WI38 (cell line): Measurements from ENCODE around the gene EHD2.
"Not testable (repeated sequence)": the region's sequence is repeated elsewhere in the genome, so short reads cannot be mapped to it uniquely, and the experiment has no call there.

Source experiments
- H3K4me3 ChIP-seq: 2 replicates; pipeline ENCODE4 v1.5.1; 2011; ENCODE audit warnings: low read depth, mild to moderate bottlenecking, control low read depth, low read length
- CTCF ChIP-seq: IDR thresholded peaks from 2 replicates; pipeline ENCODE4 v1.5.1; 2012; ENCODE audit warnings: low read depth, mild to moderate bottlenecking, control low read depth, low read length

EHD2 gene

DNA sequence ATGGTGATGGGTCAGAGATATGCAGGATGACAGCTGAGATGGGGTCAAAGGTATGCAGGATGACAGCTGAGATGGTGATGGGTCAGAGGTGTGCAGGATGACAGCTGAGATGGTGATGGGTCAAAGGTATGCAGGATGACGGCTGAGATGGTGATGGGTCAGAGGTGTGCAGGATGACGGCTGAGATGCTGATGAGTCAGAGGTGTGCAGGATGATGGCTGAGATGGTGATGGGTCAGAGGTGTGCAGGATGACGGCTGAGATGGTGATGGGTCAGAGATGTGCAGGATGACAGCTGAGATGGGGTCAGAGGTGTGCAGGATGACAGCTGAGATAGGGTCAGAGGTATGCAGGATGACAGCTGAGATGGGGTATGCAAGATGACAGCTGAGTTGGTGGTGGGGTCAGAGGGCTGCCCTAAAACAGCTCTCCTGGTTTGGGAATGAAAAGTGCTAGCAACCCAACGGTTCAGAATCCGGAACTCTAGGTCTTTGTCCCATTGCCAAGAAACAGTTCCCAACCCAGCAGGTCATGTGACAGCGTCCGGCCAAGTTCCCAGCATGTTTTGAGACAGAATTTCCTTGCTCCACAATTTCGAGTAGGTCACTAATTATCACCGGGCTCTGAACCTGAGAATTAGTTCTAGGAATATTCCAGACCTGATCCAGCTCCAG lies 68.5 kb downstream of the EHD2 start:
- H3K4me3 ChIP-seq: no peak overlapping the region
- TF ChIP-seq CTCF: no peak

DNA sequence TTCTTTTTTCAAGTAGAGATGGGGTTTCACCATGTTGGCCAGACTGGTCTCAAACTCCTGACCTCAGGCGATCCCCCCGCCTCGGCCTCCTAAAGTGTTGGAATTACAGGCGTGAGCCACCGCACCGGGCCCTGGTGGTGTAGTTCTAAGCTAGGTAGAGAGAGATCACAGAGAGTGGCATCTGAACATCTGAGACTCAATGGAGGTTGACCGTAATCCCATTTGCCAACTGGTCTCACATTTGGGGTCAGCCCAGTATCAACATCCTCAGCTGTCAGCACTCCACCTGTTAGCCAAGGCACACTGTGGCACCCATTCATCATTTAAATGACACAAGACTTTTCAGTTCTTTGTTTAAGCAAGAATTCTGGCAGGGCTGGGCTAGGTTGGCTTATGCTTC lies 73.3 kb downstream of the EHD2 start:
- TF ChIP-seq CTCF: no peak
- H3K4me3 ChIP-seq: no peak overlapping the region

GRCh38 chr19:47787307-47787706 lies 74.1 kb downstream of the EHD2 start:
- not testable (repeated sequence) for H3K4me3 ChIP-seq

DNA sequence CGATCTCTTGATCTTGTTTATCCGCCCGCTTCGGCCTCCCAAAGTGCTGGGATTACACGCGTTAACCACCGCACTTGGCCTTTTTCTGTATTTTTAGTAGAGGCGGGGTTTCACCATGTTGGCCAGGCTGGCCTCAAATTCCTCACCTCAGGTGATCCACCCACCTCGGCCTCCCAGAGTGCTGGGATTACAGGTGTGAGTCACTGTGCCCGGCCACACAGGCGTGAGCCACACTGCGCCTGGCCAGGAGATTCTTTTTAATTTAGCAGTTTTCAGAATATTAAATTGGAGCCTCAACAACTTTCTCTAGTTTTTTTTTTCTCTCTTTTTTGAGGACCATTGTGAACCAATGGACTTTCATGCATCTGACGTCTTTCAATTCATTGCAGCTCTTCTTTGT lies 76.6 kb downstream of the EHD2 start:
- not testable (repeated sequence) for H3K4me3 ChIP-seq

DNA sequence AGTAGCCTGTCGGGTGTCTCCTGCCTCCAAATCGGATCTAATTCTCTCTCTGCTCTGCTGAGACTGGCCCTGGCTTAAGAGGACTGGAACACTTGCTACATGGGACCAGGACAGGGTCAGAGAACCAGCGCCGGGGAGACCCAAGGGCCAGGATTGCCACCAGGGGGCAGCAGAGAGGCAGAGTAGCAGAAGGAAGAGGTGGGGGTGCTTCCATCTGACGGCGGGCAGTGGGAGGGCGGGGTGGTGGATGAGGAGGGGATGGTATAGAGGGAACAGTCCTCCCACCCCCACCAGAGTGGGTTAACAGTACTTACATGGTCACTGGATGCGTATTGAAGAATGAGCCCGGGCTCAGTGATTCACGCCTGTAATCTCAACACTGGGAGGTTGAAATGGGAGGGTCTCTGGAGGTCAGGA lies 77.2 kb downstream of the EHD2 start:
- no peak overlapping the region for H3K4me3 ChIP-seq
- TF ChIP-seq CTCF: peak; percentile 85

- TF ChIP-seq CTCF: no peak
- no peak overlapping the region for H3K4me3 ChIP-seq
Observed at GRCh38 chr19:47792616-47793015, 79.4 kb downstream of the EHD2 start.
